Head of caudate nucleus (tissue), 42 donors: ENCODE results near the gene ANKRD22.

Source experiments
- DNase-seq, 42 donors: peaks; one replicate each; pipeline versions ENCODE4 v3.0.0 to v3.0.0-alpha.2; 2020 to 2021; ENCODE audit warnings: mixed read lengths in 7 of 42
- intact Hi-C: fragments of 100-400 bp; cut with DNase I; formaldehyde crosslinking; loops from one replicate; pipeline ENCODE4 v1.15.0; 2022

ANKRD22 gene

GRCh38 chr10:88781206-88781605 lies 70.4 kb downstream of the ANKRD22 start:
- intact Hi-C loops = no loop called here
- DNase-seq = no peak
